Stomach (tissue), 9 donors: Measurements from ENCODE around the gene GALR3. TPM values are rescaled to one million over a fixed set of nuclear protein-coding genes. Genes with fewer than 3 reads are reported as not detected.

Experiments
- DNase-seq, 2 donors: peaks; one replicate each; pipeline versions ENCODE4 v3.0.0 to v3.0.0-alpha.2; 2013 to 2019
- H3K27ac ChIP-seq, 5 donors: fragments of 200-600 bp in 4 of 5; sonication (generic) in 4 of 5; one replicate each; pipeline ENCODE4 v1.5.1; 2013 to 2019; ENCODE audit warnings: mild to moderate bottlenecking in 1 of 5, moderate library complexity in 1 of 5
- H3K27me3 ChIP-seq, 3 donors: fragments of 200-600 bp; sonication (generic); one replicate each; pipeline ENCODE4 v1.5.1; 2017 to 2019; ENCODE audit warnings: mixed run types in 1 of 3
- H3K36me3 ChIP-seq, 4 donors: fragments of 200-600 bp; sonication (generic); 1 replicate in 3 of 4; 2 replicates in 1 of 4; pipeline ENCODE4 v1.5.1; 2016 to 2019
- H3K4me1 ChIP-seq, 4 donors: fragments of 200-600 bp; sonication (generic); one replicate each; pipeline ENCODE4 v1.5.1; 2016 to 2019
- H3K4me3 ChIP-seq, 4 donors: fragments of 200-600 bp; sonication (generic) in 3 of 4; one replicate each; pipeline ENCODE4 v1.5.1; 2016 to 2019; ENCODE audit warnings: mild to moderate bottlenecking in 1 of 4
- H3K9me3 ChIP-seq, 4 donors: fragments of 200-600 bp; sonication (generic); one replicate each; pipeline ENCODE4 v1.5.1; 2016 to 2019
- CTCF ChIP-seq, 7 experiments: fragments of 450-650 bp in 4 of 7; fragments of 200-600 bp in 3 of 7; sonication (generic) in 3 of 7; IDR thresholded peaks; one replicate each; pipeline ENCODE4 v1.5.1; 2016 to 2019; ENCODE audit warnings: antibody characterized with exemption in 7 of 7, control low read depth in 2 of 7, mild to moderate bottlenecking in 1 of 7
- EP300 ChIP-seq: sonication (generic); formaldehyde crosslinking; IDR thresholded peaks from one replicate; pipeline ENCODE4 v1.6.1; 2017; ENCODE audit warnings: antibody characterized with exemption
- POLR2A ChIP-seq, 4 donors: fragments of 450-650 bp; IDR thresholded peaks; one replicate each; pipeline ENCODE4 v1.6.1; 2016; ENCODE audit warnings: antibody characterized with exemption in 4 of 4, control low read depth in 2 of 4, mild to moderate bottlenecking in 1 of 4, moderate library complexity in 1 of 4
- POLR2AphosphoS5 ChIP-seq, 3 donors: sonication (generic); formaldehyde crosslinking; IDR thresholded peaks; one replicate each; pipeline ENCODE4 v1.6.1; 2016; ENCODE audit warnings: antibody characterized with exemption in 3 of 3
- WGBS, 5 donors: extraction: QIAGEN DNeasy Blood & Tissue Kit in 3 of 5; methylation state at CpG; one replicate each; pipeline versions ENCODE4 v1.1.5 to v1.1.7; 2013 to 2018; 5-methylcytosine and 5-hydroxymethylcytosine counted together
- intact Hi-C: fragments of 100-400 bp; cut with DNase I; formaldehyde crosslinking; loops from one replicate; pipeline ENCODE4 v1.15.1; 2023; ENCODE audit warnings: low total_unique reads
- polyA plus RNA-seq, 3 donors: library from polyadenylated mRNA; stranded (reverse); fragments of 200-250 nt; gene quantifications; one replicate each; pipeline ENCODE4 v1.2.3, GENCODE V29; 2013
- total RNA-seq, 5 donors: library from RNA; depleted of rRNA; stranded (reverse); fragments of >200 nt; gene quantifications; one replicate each; pipeline versions ENCODE4 v1.1.0 to v1.2.3, GENCODE V29; 2014 to 2016
- donor health status: healthy with polysubstance abuse.
- donor health status: Bipolar disorder and iron deficiency.
- donor health status: healthy.

GALR3 gene
- total and polyA plus RNA-seq, 8 donors: not detected

DNA sequence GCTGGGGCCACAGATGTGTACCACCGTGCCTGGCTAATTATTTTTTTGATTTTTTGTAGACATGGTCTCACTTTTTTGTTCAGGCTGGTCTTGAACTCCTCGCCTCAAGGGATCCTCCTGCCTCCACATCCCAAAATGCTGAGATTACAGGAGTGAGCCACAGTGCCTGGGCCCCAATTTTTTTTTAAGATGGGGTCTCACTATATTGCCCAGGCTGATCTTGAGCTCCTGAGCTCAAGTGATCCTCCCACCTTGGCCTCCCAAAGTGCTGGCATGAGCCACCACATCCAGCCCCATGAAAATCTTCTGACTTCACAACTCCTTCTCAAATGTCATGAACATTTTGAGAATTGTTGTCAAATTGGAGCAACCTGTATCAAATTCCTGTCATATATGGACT is 23.3 kb downstream of the GALR3 start:
- 86 to 95% (median 93%) methylated on average over 2 of the region's 2 CpGs for WGBS, 5 donors
- Histone ChIP-seq H3K4me1 (peaks cover 41 to 49% (median 45%) of the 10 kb centered on the region in 4 donors), H3K36me3 (peaks cover 4 to 8% (median 6%) of the 10 kb centered on the region in 4 donors), H3K27me3 (no peaks in the 10 kb centered on the region), H3K27ac (no peak overlapping the region), H3K4me3 (no peak overlapping the region), H3K9me3 (no peaks in the 10 kb centered on the region)
- TF ChIP-seq POLR2A (IDR thresholded peaks at IDR 0.05) (no peak), CTCF (IDR thresholded peaks at IDR 0.05) (no peak), EP300 (no peak), POLR2AphosphoS5 (IDR thresholded peaks at IDR 0.05) (no peak)
- DNase-seq: no peak
- intact Hi-C loops: no loop called here

DNA sequence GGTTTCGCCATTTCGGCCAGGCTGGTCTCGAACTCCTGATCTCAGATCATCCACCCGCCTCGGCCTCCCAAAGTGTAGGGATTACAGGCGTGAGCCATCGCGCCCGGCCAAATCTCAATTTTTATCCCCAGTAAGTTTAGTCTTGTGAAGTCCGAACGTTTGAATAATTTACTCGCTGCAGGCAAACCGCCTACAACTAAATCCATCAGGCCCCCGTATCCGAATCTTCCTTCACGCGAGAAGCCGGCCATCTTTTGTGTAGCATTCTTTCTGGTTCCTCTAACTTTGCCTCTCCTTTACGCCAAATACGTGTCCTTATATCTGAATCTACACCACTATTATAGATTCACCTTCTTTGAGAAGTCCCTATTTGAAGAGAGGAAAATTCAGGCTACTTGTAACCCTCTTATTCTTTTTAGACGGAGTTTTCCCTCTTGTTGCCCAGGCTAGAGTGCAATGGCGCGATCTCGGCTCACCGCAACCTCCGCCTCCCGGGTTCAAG is 25.5 kb downstream of the GALR3 start:
- peak overlapping the region; percentile 85 to 93 (median 92) for H3K27ac ChIP-seq
- no peaks in the 10 kb centered on the region for H3K27me3 ChIP-seq
- DNase-seq: peak in 1 of 2 donors; percentile 60
- intact Hi-C loops: no loop called here
- peaks cover 24 to 51% (median 42%) of the 10 kb centered on the region in 4 donors for H3K4me1 ChIP-seq
- H3K36me3 ChIP-seq: peaks cover 19 to 30% (median 27%) of the 10 kb centered on the region in 4 donors
- WGBS, 5 donors: 15 to 36% (median 27%) methylated on average over 27 of the region's 27 CpGs
- H3K9me3 ChIP-seq: no peaks in the 10 kb centered on the region
- TF ChIP-seq POLR2AphosphoS5 (IDR thresholded peaks at IDR 0.05) (no peak), EP300 (no peak), POLR2A (IDR thresholded peaks at IDR 0.05) (no peak), CTCF (IDR thresholded peaks at IDR 0.05) (no peak)
- peak overlapping the region; percentile 74 to 92 (median 84) for H3K4me3 ChIP-seq

DNA sequence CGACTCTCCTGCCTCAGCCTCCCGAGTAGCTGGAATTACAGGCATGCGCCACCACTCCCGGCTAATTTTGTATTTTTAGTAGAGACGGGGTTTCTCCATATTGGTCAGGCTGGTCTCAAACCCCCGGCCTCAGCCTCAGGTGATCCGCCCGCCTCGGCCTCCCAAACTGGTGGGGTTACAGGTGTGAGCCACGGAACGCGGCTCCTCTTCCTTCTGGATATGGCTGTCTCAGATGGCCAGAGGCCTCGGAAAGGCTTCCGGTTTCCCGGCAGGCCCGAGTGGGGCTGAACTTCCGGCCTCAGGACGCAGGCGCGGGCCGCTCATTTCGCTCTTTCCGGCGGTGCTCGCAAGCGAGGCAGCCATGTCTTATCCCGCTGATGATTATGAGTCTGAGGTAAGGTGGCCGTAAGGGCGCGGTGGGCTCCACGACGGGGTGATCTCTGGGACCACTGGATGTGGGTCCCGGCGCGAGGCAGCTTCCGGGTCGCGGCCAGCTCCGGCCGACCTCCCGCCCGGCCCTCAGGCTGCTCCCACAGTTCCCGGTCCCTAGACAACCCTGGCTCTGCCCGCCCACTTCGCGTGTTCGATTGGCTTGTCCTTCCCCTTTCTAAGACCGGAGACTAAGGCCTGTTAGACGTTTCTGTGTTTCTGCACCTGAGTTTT is 26.0 kb downstream of the GALR3 start, which contains the start of gene EIF3L:
Gene EIF3L, plus strand, starts transcription at position 331 of the 663 bp plus-strand sequence. Its CDS starts 31 bp downstream, at position 362.
- peaks cover 28 to 57% (median 46%) of the 10 kb centered on the region in 4 donors for H3K4me1 ChIP-seq
- peak within 1 kb of the TSS; percentile 74 to 92 (median 84) for H3K4me3 ChIP-seq
- no peaks in the 10 kb centered on the region for H3K27me3 ChIP-seq
- intact Hi-C loops: no loop called here
- peaks cover 19 to 36% (median 33%) of the 10 kb centered on the region in 4 donors for H3K36me3 ChIP-seq
- TF ChIP-seq EP300 (no peak), POLR2AphosphoS5 (IDR thresholded peaks at IDR 0.05) (peak; percentile 91 to 97 (median 93)), POLR2A (IDR thresholded peaks at IDR 0.05) (peak in 2 of 4 donors; percentile 36 to 77)
- peak within 1 kb of the TSS; percentile 85 to 93 (median 92) for H3K27ac ChIP-seq
- 0 to 2% (median 1%) methylated on average over 26 to 49 of the region's 49 CpGs for WGBS, 5 donors
- DNase-seq: peak; percentile 92 to 97
- no peaks in the 10 kb centered on the region for H3K9me3 ChIP-seq

DNA sequence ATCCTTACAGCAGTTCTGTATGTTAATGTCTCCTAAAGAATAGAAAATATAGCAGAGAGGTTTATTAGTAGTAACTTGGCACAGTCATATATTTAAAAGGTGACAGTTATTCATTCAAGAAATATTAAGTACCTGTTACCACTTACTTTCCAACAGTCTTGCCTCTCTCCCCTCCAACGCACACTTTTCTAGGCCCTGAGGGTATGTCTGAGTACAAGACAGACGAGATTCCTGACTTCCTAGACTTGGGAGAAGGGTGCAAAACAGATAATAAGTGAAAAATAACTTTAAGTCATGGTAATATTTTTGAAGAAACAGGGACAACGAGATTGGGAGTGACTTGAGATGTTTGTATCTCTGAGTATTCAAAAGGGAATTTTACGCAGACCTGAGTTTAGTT is 27.6 kb downstream of the GALR3 start:
- WGBS, 5 donors: 80 to 86% (median 83%) methylated on average over 4 of the region's 4 CpGs
- Histone ChIP-seq H3K4me3 (no peak overlapping the region), H3K27me3 (no peaks in the 10 kb centered on the region), H3K9me3 (no peaks in the 10 kb centered on the region), H3K36me3 (peaks cover 25 to 52% (median 49%) of the 10 kb centered on the region in 4 donors), H3K27ac (no peak overlapping the region), H3K4me1 (peaks cover 28 to 71% (median 59%) of the 10 kb centered on the region in 4 donors)
- TF ChIP-seq EP300: no peak
- TF ChIP-seq POLR2AphosphoS5 (IDR thresholded peaks at IDR 0.05): no peak
- no peak for TF ChIP-seq CTCF (IDR thresholded peaks at IDR 0.05)
- no peak for TF ChIP-seq POLR2A (IDR thresholded peaks at IDR 0.05)
- intact Hi-C loops: no loop called here
- no peak for DNase-seq
